Osteocyte (in vitro differentiated cells): Measurements from ENCODE around the gene CADPS2. TPM values are rescaled to one million over a fixed set of nuclear protein-coding genes. Genes with fewer than 3 reads are reported as not detected.

ENCODE experiments used
- DNase-seq: peaks from one replicate; pipeline ENCODE4 v3.0.0; 2021; ENCODE audit warnings: mixed read lengths; ENCODE audit not compliant: unreplicated experiment; ENCODE audit errors: extremely low spot score
- H3K27ac Mint-ChIP-seq: one replicate; pipeline ENCODE4 v1.8.0; 2021; ENCODE audit warnings: mild to moderate bottlenecking, mixed read lengths; ENCODE audit not compliant: unreplicated experiment
- H3K27me3 Mint-ChIP-seq: one replicate; pipeline ENCODE4 v1.8.0; 2021; ENCODE audit warnings: mixed read lengths; ENCODE audit not compliant: unreplicated experiment
- H3K36me3 Mint-ChIP-seq: one replicate; pipeline ENCODE4 v1.8.0; 2021; ENCODE audit warnings: mixed read lengths; ENCODE audit not compliant: unreplicated experiment
- H3K4me1 Mint-ChIP-seq: one replicate; pipeline ENCODE4 v1.8.0; 2021; ENCODE audit warnings: mixed read lengths; ENCODE audit not compliant: unreplicated experiment
- H3K4me3 Mint-ChIP-seq: one replicate; pipeline ENCODE4 v1.8.0; 2021; ENCODE audit warnings: mild to moderate bottlenecking, moderate library complexity, mixed read lengths; ENCODE audit not compliant: unreplicated experiment
- H3K9me3 Mint-ChIP-seq: one replicate; pipeline ENCODE4 v1.8.0; 2021; ENCODE audit warnings: mixed read lengths; ENCODE audit not compliant: unreplicated experiment
- total RNA-seq: library from RNA; stranded (reverse); gene quantifications from 2 replicates; pipeline ENCODE4 v1.2.1, GENCODE V29; 2021
- TF ChIP-seq, protein P1 (sequence below): fragments of 200-600 bp; sonication (generic); IDR thresholded peaks from 2 replicates; pipeline ENCODE4 v1.5.0; 2021; ENCODE audit warnings: antibody characterized with exemption, mild to moderate bottlenecking, moderate library complexity

The CADPS2 gene
- total RNA-seq, 1 donor from 2014 or later = 0.81 TPM

GRCh38 chr7:122766593-122766992 lies 119.7 kb downstream of the CADPS2 start:
- no peaks in the 10 kb centered on the region for H3K4me1 Mint-ChIP-seq
- no peaks in the 10 kb centered on the region for H3K9me3 Mint-ChIP-seq
- DNase-seq = no peak
- H3K27ac Mint-ChIP-seq = no peak overlapping the region
- no peaks in the 10 kb centered on the region for H3K27me3 Mint-ChIP-seq
- TF ChIP-seq, protein P1, sequence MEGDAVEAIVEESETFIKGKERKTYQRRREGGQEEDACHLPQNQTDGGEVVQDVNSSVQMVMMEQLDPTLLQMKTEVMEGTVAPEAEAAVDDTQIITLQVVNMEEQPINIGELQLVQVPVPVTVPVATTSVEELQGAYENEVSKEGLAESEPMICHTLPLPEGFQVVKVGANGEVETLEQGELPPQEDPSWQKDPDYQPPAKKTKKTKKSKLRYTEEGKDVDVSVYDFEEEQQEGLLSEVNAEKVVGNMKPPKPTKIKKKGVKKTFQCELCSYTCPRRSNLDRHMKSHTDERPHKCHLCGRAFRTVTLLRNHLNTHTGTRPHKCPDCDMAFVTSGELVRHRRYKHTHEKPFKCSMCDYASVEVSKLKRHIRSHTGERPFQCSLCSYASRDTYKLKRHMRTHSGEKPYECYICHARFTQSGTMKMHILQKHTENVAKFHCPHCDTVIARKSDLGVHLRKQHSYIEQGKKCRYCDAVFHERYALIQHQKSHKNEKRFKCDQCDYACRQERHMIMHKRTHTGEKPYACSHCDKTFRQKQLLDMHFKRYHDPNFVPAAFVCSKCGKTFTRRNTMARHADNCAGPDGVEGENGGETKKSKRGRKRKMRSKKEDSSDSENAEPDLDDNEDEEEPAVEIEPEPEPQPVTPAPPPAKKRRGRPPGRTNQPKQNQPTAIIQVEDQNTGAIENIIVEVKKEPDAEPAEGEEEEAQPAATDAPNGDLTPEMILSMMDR = no peak
- no peak overlapping the region for H3K4me3 Mint-ChIP-seq
- no peaks in the 10 kb centered on the region for H3K36me3 Mint-ChIP-seq

DNA sequence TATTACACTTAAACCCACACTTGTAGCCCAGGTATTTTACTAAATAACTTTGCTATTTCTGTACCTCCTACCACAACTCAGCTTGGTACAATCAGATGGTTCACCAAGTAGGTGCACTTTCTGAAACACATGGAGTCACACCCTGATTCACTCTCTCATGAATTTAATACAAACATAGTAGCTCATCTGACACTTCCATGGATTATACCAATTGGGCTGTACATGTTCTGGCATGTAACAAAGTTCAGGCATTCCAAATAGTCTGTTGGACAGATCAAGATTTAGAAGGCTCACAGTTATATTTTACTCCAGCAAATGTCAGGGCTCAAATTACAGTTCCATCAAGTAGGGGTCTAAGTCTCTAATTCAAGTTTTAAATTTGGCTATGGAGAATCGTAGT lies 121.4 kb downstream of the CADPS2 start:
- peaks cover 5% of the 10 kb centered on the region for H3K9me3 Mint-ChIP-seq
- no peak overlapping the region for H3K4me3 Mint-ChIP-seq
- no peak overlapping the region for H3K27ac Mint-ChIP-seq
- no peaks in the 10 kb centered on the region for H3K36me3 Mint-ChIP-seq
- no peak for DNase-seq
- no peaks in the 10 kb centered on the region for H3K4me1 Mint-ChIP-seq
- TF ChIP-seq, protein P1 = no peak
- H3K27me3 Mint-ChIP-seq = no peaks in the 10 kb centered on the region

GRCh38 chr7:122764020-122764419 lies 122.2 kb downstream of the CADPS2 start:
- no peak for DNase-seq
- H3K4me1 Mint-ChIP-seq = no peaks in the 10 kb centered on the region
- TF ChIP-seq, protein P1 = no peak
- H3K9me3 Mint-ChIP-seq = peaks cover 5% of the 10 kb centered on the region
- no peak overlapping the region for H3K27ac Mint-ChIP-seq
- H3K27me3 Mint-ChIP-seq = no peaks in the 10 kb centered on the region
- no peaks in the 10 kb centered on the region for H3K36me3 Mint-ChIP-seq
- no peak overlapping the region for H3K4me3 Mint-ChIP-seq

DNA sequence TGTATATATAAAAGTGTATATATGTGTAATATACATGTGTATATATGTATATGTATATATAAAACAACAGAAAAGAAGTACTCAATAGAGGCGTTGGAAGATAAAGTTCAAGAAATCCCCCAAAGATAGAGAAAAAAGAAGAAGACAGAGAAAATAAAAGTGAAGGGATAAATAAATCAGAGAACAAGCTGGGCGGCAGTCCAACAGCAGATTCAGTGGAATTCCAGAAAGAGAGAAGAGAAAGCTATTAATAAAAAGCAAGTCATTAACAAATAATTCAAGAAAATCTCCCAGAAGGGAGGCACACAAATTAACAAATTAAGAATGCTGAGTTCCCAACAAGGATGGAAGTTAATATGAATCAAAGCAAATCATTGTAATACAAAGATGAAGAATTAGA lies 124.2 kb downstream of the CADPS2 start:
- Mint-ChIP-seq H3K27ac (no peak overlapping the region), H3K4me3 (no peak overlapping the region), H3K27me3 (no peaks in the 10 kb centered on the region), H3K9me3 (peaks cover 5% of the 10 kb centered on the region), H3K4me1 (no peaks in the 10 kb centered on the region), H3K36me3 (no peaks in the 10 kb centered on the region)
- DNase-seq = no peak
- TF ChIP-seq, protein P1 = no peak

GRCh38 chr7:122758501-122758900 lies 127.8 kb downstream of the CADPS2 start:
- H3K4me3 Mint-ChIP-seq = no peak overlapping the region
- H3K9me3 Mint-ChIP-seq = peaks cover 5% of the 10 kb centered on the region
- TF ChIP-seq, protein P1 = no peak
- no peak overlapping the region for H3K27ac Mint-ChIP-seq
- H3K36me3 Mint-ChIP-seq = no peaks in the 10 kb centered on the region
- H3K4me1 Mint-ChIP-seq = no peaks in the 10 kb centered on the region
- DNase-seq = no peak
- H3K27me3 Mint-ChIP-seq = no peaks in the 10 kb centered on the region
